HEK293T (cell line): ENCODE results near the gene ADAM11.
A peak's percentile ranks its signal among the peaks of the same experiment; 100 is the strongest.

Experiments
- CTCF ChIA-PET: fragments of 350-600 bp; formaldehyde crosslinking; extraction: SDS; loops from one replicate; lab custom pipeline; 2021; ENCODE audit warnings: antibody characterized with exemption, inconsistent platforms; lab: Yijun Ruan, JAX
- POLR2A ChIA-PET: fragments of 350-600 bp; formaldehyde crosslinking; extraction: SDS; loops from one replicate; lab custom pipeline; 2020; ENCODE audit warnings: antibody characterized with exemption, inconsistent platforms; lab: Yijun Ruan, JAX
- DNase-seq: peaks from one replicate; pipeline ENCODE4 v3.0.0; 2012; ENCODE audit warnings: mixed read lengths; ENCODE audit errors: extremely low spot score
- ARNT ChIP-seq: fragments of 450-650 bp; IDR thresholded peaks from 2 replicates; pipeline ENCODE4 v1.6.1; 2017; ENCODE audit warnings: mild to moderate bottlenecking
- BHLHE40 ChIP-seq: fragments of 450-650 bp; IDR thresholded peaks from 2 replicates; pipeline ENCODE4 v1.6.1; 2016; ENCODE audit warnings: mild to moderate bottlenecking, moderate library complexity, borderline replicate concordance
- CTBP1 ChIP-seq: fragments of 450-650 bp; IDR thresholded peaks from 2 replicates; pipeline ENCODE4 v1.6.1; 2016; ENCODE audit warnings: borderline replicate concordance
- ELF4 ChIP-seq: fragments of 450-650 bp; IDR thresholded peaks from 2 replicates; pipeline ENCODE4 v1.6.1; 2017; ENCODE audit warnings: antibody characterized with exemption
- FOXA1 ChIP-seq: fragments of 450-650 bp; IDR thresholded peaks from 2 replicates; pipeline ENCODE4 v1.6.1; 2016; ENCODE audit warnings: mild to moderate bottlenecking
- FOXK2 ChIP-seq: fragments of 450-650 bp; IDR thresholded peaks from 2 replicates; pipeline ENCODE4 v1.6.1; 2016; ENCODE audit warnings: mild to moderate bottlenecking
- FOXM1 ChIP-seq: fragments of 450-650 bp; IDR thresholded peaks from 2 replicates; pipeline ENCODE4 v1.6.1; 2017; ENCODE audit warnings: mild to moderate bottlenecking, borderline replicate concordance
- HDGF ChIP-seq: fragments of 450-650 bp; IDR thresholded peaks from 2 replicates; pipeline ENCODE4 v1.6.1; 2017; ENCODE audit warnings: antibody characterized with exemption, borderline replicate concordance
- L3MBTL2 ChIP-seq: fragments of 450-650 bp; conservative IDR thresholded peaks from 2 replicates; pipeline ENCODE4 v1.6.1; 2016; ENCODE audit warnings: mild to moderate bottlenecking
- LEF1 ChIP-seq: fragments of 450-650 bp; IDR thresholded peaks from 2 replicates; pipeline ENCODE4 v1.6.1; 2017; ENCODE audit warnings: mild to moderate bottlenecking, borderline replicate concordance
- NFRKB ChIP-seq: fragments of 450-650 bp; IDR thresholded peaks from 2 replicates; pipeline ENCODE4 v1.6.1; 2016; ENCODE audit warnings: mild to moderate bottlenecking, moderate library complexity
- SP1 ChIP-seq: fragments of 450-650 bp; IDR thresholded peaks from 2 replicates; pipeline ENCODE4 v1.6.1; 2017
- SUZ12 ChIP-seq: fragments of 450-650 bp; IDR thresholded peaks from 2 replicates; pipeline ENCODE4 v1.6.1; 2016; ENCODE audit warnings: mild to moderate bottlenecking
- TARDBP ChIP-seq: fragments of 450-650 bp; IDR thresholded peaks from 2 replicates; pipeline ENCODE4 v1.6.1; 2016
- ZNF384 ChIP-seq: fragments of 450-650 bp; IDR thresholded peaks from 2 replicates; pipeline ENCODE4 v1.6.1; 2016
- TF ChIP-seq, protein P1 (sequence below): fragments of 450-650 bp; IDR thresholded peaks from 2 replicates; pipeline ENCODE4 v1.6.1; 2016

Gene ADAM11

DNA sequence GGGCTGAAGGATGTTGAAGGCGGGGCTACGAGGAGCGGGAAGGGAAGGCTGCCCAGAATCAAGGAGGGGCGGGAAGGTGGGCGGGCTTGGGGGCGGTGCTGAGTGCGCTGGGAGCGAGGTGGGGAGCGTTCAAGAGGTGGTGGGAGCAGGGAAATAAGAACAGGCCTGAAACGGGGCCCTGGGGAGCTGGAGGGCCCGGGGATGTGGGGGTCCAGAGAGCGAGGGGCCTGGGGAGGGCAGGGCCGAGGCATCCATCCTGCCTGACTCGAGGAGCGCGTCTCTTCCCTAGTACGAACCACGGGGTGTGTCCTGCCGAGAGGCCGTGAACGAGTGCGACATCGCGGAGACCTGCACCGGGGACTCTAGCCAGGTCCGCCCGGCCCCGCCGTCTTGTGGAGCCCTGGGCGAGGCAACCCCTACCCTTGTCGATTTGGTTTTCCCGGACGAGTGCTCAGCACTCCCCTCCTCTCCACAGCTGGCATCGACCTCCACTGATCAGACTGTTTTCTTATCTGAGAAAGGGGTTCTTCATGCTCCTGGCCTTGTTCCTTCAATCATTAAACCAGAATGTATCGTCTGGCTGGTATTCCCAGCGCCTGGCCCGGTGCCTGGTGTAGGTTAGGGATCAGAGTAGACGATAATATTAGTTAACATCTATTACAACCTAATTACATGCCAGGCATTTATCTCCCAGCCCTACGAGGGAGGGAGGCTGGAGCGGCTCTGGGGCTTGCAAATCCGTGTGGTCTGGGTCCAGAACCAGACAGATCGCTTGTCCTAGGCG, 17.2 kb downstream of the ADAM11 start:
- no peak for DNase-seq
- POLR2A ChIA-PET, result interaction anchor here (0.6 to 2.6 kb wide), 13 partner anchors 16 to 101 kb away, joined by 3 to 8 read pairs (median 3); partner anchors contain the start of gene CCDC43
- CTCF ChIA-PET, result interaction anchor here (0.9 to 2.4 kb wide), 7 partner anchors 11 to 359 kb away, joined by 3 to 17 read pairs (median 5); partner anchors contain the start of gene ACBD4
- TF ChIP-seq FOXM1 (no peak), NFRKB (no peak), ZNF384 (no peak), SUZ12 (no peak), LEF1 (no peak), CTBP1 (no peak), L3MBTL2 (no peak), HDGF (no peak; the same call in 1 of the 2 replicates), BHLHE40 (no peak), FOXK2 (no peak), SP1 (no peak), FOXA1 (no peak), ARNT (no peak), TARDBP (no peak), ELF4 (no peak)
- TF ChIP-seq, protein P1, sequence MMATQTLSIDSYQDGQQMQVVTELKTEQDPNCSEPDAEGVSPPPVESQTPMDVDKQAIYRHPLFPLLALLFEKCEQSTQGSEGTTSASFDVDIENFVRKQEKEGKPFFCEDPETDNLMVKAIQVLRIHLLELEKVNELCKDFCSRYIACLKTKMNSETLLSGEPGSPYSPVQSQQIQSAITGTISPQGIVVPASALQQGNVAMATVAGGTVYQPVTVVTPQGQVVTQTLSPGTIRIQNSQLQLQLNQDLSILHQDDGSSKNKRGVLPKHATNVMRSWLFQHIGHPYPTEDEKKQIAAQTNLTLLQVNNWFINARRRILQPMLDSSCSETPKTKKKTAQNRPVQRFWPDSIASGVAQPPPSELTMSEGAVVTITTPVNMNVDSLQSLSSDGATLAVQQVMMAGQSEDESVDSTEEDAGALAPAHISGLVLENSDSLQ, result no peak

DNA sequence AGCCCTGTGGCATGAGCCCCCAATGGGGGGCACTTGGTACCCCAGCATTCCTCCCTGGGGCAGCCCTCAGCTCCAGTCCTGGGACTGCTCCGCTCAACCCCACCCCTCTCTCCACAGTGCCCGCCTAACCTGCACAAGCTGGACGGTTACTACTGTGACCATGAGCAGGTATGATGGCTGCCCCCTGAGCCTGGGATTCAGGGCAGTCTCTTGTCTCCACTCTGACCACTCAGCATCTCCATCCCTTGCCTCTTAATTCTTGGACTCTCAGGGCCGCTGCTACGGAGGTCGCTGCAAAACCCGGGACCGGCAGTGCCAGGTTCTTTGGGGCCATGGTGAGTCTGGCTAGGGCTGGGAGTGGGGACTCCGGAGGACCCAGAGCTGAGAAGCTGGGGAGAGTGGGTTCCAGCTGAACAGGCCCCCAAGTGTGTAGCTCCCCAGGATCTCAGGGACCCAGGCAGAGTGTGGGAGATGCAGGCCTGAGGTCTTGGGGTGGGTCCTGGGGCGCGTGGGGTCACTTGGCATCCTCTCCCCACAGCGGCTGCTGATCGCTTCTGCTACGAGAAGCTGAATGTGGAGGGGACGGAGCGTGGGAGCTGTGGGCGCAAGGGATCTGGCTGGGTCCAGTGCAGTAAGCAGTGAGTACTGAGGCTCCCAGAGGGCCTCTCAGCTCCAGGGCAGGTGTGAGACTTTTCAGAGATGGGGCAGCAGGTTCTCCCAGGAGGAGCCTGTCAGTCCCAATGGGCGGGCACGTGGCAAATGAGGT, 18.0 kb downstream of the ADAM11 start:
- CTCF ChIA-PET, result interaction anchor here (1.2 to 2.1 kb wide), 5 partner anchors 10 to 358 kb away, joined by 3 to 8 read pairs (median 5); partner anchors contain the start of gene ACBD4

DNA sequence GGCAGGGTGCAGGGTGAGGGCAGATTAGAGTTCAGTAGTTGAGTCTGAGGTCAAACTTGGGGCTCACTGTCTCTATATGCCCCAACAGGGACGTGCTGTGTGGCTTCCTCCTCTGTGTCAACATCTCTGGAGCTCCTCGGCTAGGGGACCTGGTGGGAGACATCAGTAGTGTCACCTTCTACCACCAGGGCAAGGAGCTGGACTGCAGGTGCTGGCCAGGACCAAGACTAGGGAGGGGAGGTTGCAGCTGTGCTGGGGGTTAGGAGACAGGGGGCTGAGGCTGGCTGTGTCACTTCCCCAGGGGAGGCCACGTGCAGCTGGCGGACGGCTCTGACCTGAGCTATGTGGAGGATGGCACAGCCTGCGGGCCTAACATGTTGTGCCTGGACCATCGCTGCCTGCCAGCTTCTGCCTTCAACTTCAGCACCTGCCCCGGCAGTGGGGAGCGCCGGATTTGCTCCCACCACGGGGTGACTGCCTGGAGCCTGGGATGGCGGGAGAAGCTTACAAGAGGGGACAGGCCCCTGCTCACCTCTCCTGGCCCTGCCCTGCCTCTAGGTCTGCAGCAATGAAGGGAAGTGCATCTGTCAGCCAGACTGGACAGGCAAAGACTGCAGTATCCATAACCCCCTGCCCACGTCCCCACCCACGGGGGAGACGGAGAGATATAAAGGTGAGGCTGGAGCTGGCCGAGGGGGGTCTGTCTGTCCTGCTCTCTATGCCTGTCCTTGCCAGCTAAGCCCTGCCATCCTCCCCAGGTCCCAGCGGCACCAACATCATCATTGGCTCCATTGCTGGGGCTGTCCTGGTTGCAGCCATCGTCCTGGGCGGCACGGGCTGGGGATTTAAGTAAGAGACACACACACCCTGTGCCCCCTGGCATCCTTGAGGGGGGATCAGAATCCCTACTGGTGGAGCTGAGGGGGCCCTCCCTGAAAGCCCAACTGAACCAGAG, 18.9 kb downstream of the ADAM11 start:
- ChIA-PET POLR2A (interaction anchor here (0.6 to 2.6 kb wide), 3 partner anchors 43 to 89 kb away, joined by 3 to 8 read pairs (median 3); no protein-coding TSS in a partner anchor), CTCF (interaction anchor here (0.6 to 2.3 kb wide), 8 partner anchors 10 to 358 kb away, joined by 3 to 11 read pairs (median 3); partner anchors contain the start of gene ACBD4)
- TF ChIP-seq TARDBP (no peak), ZNF384 (no peak)
- no peak for DNase-seq

More for the DNA sequence above, 18.0 kb downstream of the ADAM11 start:
- no peak for DNase-seq
- POLR2A ChIA-PET, result interaction anchor here (0.7 to 2.6 kb wide), 4 partner anchors 69 to 97 kb away, joined by 3 to 8 read pairs (median 3); partner anchors contain the start of gene CCDC43
- no peak for TF ChIP-seq FOXM1
- no peak for TF ChIP-seq FOXK2
- TF ChIP-seq NFRKB, result no peak
- TF ChIP-seq BHLHE40, result no peak
- TF ChIP-seq ZNF384, result no peak
- TF ChIP-seq, protein P1, result no peak
- no peak for TF ChIP-seq SUZ12
- TF ChIP-seq ELF4, result no peak
- no peak for TF ChIP-seq HDGF
- no peak for TF ChIP-seq L3MBTL2
- TF ChIP-seq CTBP1, result no peak
- no peak for TF ChIP-seq LEF1
- no peak for TF ChIP-seq ARNT
- no peak for TF ChIP-seq FOXA1

DNA sequence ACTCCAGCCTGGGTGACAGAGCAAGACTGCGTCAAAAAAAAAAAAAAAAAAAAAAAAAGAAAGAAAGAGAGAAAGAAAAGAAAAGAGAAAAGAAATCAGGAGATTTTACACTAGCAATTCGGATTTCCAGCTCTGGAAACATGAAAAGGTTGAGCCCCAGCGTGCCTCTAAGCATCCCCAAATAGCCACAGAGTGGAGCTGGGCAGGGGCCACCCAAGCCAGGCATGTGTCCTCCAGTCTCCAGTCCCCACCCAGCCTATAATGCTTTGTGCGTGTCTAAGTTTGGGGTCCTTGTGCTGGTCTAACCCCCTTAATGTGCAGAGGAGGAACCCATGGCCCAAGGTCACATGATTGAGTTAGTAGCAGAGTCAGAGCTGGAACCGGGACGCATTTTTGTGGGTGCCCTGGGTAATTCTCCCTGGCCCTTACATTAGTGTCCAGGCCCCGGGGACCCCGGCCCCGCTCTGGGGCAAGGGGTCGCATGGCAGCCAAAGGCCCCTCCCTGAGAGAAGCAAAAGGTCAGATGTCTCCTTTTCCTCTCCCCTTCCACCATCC, 19.9 kb downstream of the ADAM11 start:
- DNase-seq, result no peak
- CTCF ChIA-PET, result interaction anchor here (0.7 to 3.4 kb wide), 12 partner anchors 19 to 242 kb away, joined by 3 to 37 read pairs (median 5); no protein-coding TSS in a partner anchor
- POLR2A ChIA-PET, result interaction anchor here (1.0 to 2.6 kb wide), 2 partner anchors 20 to 88 kb away, joined by 3 to 8 read pairs; no protein-coding TSS in a partner anchor
- TF ChIP-seq FOXA1, result no peak
- TF ChIP-seq HDGF, result no peak
- TF ChIP-seq FOXM1, result no peak
- TF ChIP-seq TARDBP, result no peak

DNA sequence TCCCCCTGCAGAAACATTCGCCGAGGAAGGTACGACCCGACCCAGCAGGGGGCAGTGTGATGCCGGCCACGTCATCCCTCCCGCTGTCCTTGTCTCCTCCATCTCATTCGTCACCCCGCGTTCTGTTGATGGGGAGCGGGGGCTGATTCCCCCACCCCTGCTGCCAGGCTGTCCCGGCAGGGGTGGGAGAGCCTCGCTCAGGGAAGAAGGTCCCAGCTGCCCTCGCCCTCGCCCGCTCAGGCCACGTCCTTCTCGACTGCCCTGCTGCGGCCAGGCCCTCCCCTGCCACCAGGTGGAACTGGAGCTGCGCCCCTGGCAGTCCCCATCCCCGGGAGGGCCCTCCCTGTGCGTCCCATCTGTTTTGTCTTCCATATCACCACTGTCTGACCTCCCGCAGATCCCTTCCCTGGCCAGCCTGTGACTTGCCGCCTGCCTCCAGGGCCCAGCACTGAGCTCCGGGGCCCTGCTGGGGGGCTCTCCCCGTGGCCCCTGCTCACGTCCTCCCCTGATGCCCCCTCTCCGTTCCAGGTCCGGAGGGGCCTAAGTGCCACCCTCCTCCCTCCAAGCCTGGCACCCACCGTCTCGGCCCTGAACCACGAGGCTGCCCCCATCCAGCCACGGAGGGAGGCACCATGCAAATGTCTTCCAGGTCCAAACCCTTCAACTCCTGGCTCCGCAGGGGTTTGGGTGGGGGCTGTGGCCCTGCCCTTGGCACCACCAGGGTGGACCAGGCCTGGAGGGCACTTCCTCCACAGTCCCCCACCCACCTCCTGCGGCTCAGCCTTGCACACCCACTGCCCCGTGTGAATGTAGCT, 20.6 kb downstream of the ADAM11 start:
- POLR2A ChIA-PET, result interaction anchor here (1.0 kb wide), 1 partner anchor 19 kb away, joined by 3 read pairs; no protein-coding TSS in a partner anchor
- TF ChIP-seq SUZ12, result no peak
- no peak; the same call in 1 of the 2 replicates for TF ChIP-seq LEF1
- TF ChIP-seq TARDBP, result no peak
- no peak for TF ChIP-seq FOXK2
- TF ChIP-seq SP1, result no peak
- no peak for TF ChIP-seq ARNT
- no peak for TF ChIP-seq ELF4
- TF ChIP-seq, protein P1, result no peak
- no peak for TF ChIP-seq ZNF384
- no peak for TF ChIP-seq BHLHE40
- no peak for TF ChIP-seq HDGF
- CTCF ChIA-PET, result interaction anchor here (0.6 to 3.4 kb wide), 15 partner anchors 10 to 123 kb away, joined by 3 to 37 read pairs (median 5); no protein-coding TSS in a partner anchor
- peak; percentile 78 for DNase-seq
